GM12892 (cell line): Measurements from ENCODE around the gene TSPAN16.

Experiments used
- DNase-seq: peaks from one replicate; pipeline ENCODE4 v3.0.0; 2011; ENCODE audit not compliant: insufficient read length
- FAIRE-seq: peaks from 2 replicates; lab custom pipeline; 2011; peaks lifted over from hg19 to GRCh38; lab: Jason Lieb, UNC
- POLR2A ChIP-seq: IDR thresholded peaks from 2 replicates; pipeline ENCODE4 v1.6.1; 2011; ENCODE audit warnings: low read depth, low read length, control low read depth
- POLR2AphosphoS5 ChIP-seq: IDR thresholded peaks from 2 replicates; pipeline ENCODE4 v1.6.1; 2011; ENCODE audit warnings: low read depth, low read length, control low read depth
- TAF1 ChIP-seq: IDR thresholded peaks from 2 replicates; pipeline ENCODE4 v1.6.1; 2011; ENCODE audit warnings: low read depth, mild to moderate bottlenecking, control low read depth, low read length, borderline replicate concordance

The TSPAN16 gene

GRCh38 chr19:11273989-11274388, 22.0 kb upstream of the TSPAN16 start:
- DNase-seq (no peak), FAIRE-seq (no peak)
- TF ChIP-seq POLR2AphosphoS5 (no peak), POLR2A (no peak), TAF1 (no peak)

GRCh38 chr19:11274533-11275086, 21.4 kb upstream of the TSPAN16 start:
- FAIRE-seq: no peak

GRCh38 chr19:11278670-11279069, 17.3 kb upstream of the TSPAN16 start:
- no peak for DNase-seq
- TF ChIP-seq TAF1: no peak
- no peak for TF ChIP-seq POLR2AphosphoS5
- no peak for TF ChIP-seq POLR2A
- FAIRE-seq: no peak

More at GRCh38 chr19:11274533-11275086, 21.4 kb upstream of the TSPAN16 start:
- TF ChIP-seq POLR2AphosphoS5: no peak
- no peak for TF ChIP-seq POLR2A
- TF ChIP-seq TAF1: no peak
- DNase-seq: no peak

- FAIRE-seq (no peak), DNase-seq (no peak)
- TF ChIP-seq TAF1 (no peak), POLR2AphosphoS5 (no peak), POLR2A (no peak)
Observed at GRCh38 chr19:11279505-11280236, 16.3 kb upstream of the TSPAN16 start.

- TF ChIP-seq POLR2AphosphoS5: no peak
- FAIRE-seq (no peak), DNase-seq (no peak)
Observed at GRCh38 chr19:11281356-11282049, 14.5 kb upstream of the TSPAN16 start.

- TF ChIP-seq TAF1 (no peak), POLR2A (no peak), POLR2AphosphoS5 (no peak)
- DNase-seq (no peak), FAIRE-seq (no peak)
Observed at GRCh38 chr19:11284515-11284914, 11.4 kb upstream of the TSPAN16 start.

GRCh38 chr19:11286312-11286974, 9.5 kb upstream of the TSPAN16 start:
- DNase-seq (no peak), FAIRE-seq (no peak)
- TF ChIP-seq POLR2A (no peak), POLR2AphosphoS5 (no peak), TAF1 (no peak)

GRCh38 chr19:11288349-11288748, 7.6 kb upstream of the TSPAN16 start:
- TF ChIP-seq POLR2AphosphoS5: no peak
- no peak for TF ChIP-seq POLR2A
- TF ChIP-seq TAF1: no peak
- FAIRE-seq: no peak
- no peak for DNase-seq

- TF ChIP-seq POLR2A (no peak), POLR2AphosphoS5 (no peak), TAF1 (no peak)
- FAIRE-seq (no peak), DNase-seq (no peak)
Observed at GRCh38 chr19:11290256-11290655, 5.7 kb upstream of the TSPAN16 start.

GRCh38 chr19:11291415-11291814, 4.5 kb upstream of the TSPAN16 start:
- DNase-seq (no peak), FAIRE-seq (no peak)
- TF ChIP-seq POLR2AphosphoS5: no peak
- no peak for TF ChIP-seq TAF1
- no peak for TF ChIP-seq POLR2A

- TF ChIP-seq POLR2A (no peak), POLR2AphosphoS5 (no peak), TAF1 (no peak)
- FAIRE-seq (no peak), DNase-seq (no peak)
Observed at GRCh38 chr19:11291991-11292390, 4.0 kb upstream of the TSPAN16 start.

- peak; percentile 80 for FAIRE-seq
- DNase-seq: peak; percentile 77
- TF ChIP-seq POLR2AphosphoS5: no peak
- TF ChIP-seq POLR2A: no peak
- no peak for TF ChIP-seq TAF1
Observed at GRCh38 chr19:11293433-11294389, 2.2 kb upstream of the TSPAN16 start.
